Peyer's patch (tissue), 4 donors: ENCODE measurements around the gene TLCD3A.
"Not testable (repeated sequence)": the region's sequence is repeated elsewhere in the genome, so short reads cannot be mapped to it uniquely, and the experiment has no call there.

ENCODE experiments used
- CTCF ChIP-seq, 6 experiments: fragments of 450-650 bp in 4 of 6; fragments of 200-600 bp in 2 of 6; sonication (generic) in 1 of 6; IDR thresholded peaks; one replicate each; pipeline ENCODE4 v1.5.1; 2017 to 2019; ENCODE audit warnings: antibody characterized with exemption in 6 of 6, mild to moderate bottlenecking in 3 of 6, moderate library complexity in 1 of 6
- POLR2A ChIP-seq, 2 donors: fragments of 450-650 bp; IDR thresholded peaks; one replicate each; pipeline ENCODE4 v1.5.1; 2017; ENCODE audit warnings: antibody characterized with exemption in 2 of 2, mild to moderate bottlenecking in 2 of 2, moderate library complexity in 2 of 2

GRCh38 chr17:698096-698495 lies 34.3 kb upstream of the TLCD3A start:
- not testable (repeated sequence) for TF ChIP-seq CTCF, POLR2A (IDR thresholded peaks at IDR 0.05)
